K562 (cell line): ENCODE results near the gene CDKN2AIP. TPM values are rescaled to one million over a fixed set of nuclear protein-coding genes. Genes with fewer than 3 reads are reported as not detected.

ENCODE experiments used
- CC2D1A ChIP-seq: fragments of 450-650 bp; IDR thresholded peaks from 2 replicates; pipeline ENCODE4 v1.6.1; 2017; ENCODE audit warnings: mild to moderate bottlenecking
- DACH1 ChIP-seq: fragments of 450-650 bp; IDR thresholded peaks from 2 replicates; pipeline ENCODE4 v1.6.1; 2018; ENCODE audit not compliant: partially characterized antibody
- EGR1 ChIP-seq: fragments of 450-650 bp; conservative IDR thresholded peaks from 2 replicates; pipeline ENCODE4 v1.6.1; 2017; ENCODE audit warnings: mild to moderate bottlenecking
- KLF16 ChIP-seq: IDR thresholded peaks from 2 replicates; pipeline ENCODE4 v1.6.1; 2016; ENCODE audit warnings: antibody characterized with exemption
- MCM3 ChIP-seq: fragments of 450-650 bp; IDR thresholded peaks from 2 replicates; pipeline ENCODE4 v1.6.1; 2016
- NFIC ChIP-seq: fragments of 450-650 bp; IDR thresholded peaks from 2 replicates; pipeline ENCODE4 v1.6.1; 2017; ENCODE audit warnings: mild to moderate bottlenecking, inconsistent platforms
- POLR2AphosphoS5 ChIP-seq: IDR thresholded peaks from 2 replicates; pipeline ENCODE4 v1.6.1; 2011; ENCODE audit warnings: mild to moderate bottlenecking, low read depth, low read length, moderate library complexity; ENCODE audit not compliant: control insufficient read depth, insufficient read depth
- SAFB ChIP-seq: fragments of 200-400 bp; formaldehyde crosslinking; IDR thresholded peaks from 2 replicates; pipeline ENCODE4 v1.6.1; 2017; ENCODE audit warnings: low read depth, low read length, borderline replicate concordance
- ZKSCAN1 ChIP-seq: fragments of 150-350 bp; IDR thresholded peaks from 2 replicates; pipeline ENCODE4 v1.6.1; 2016; ENCODE audit warnings: low read depth, low read length
- polyA plus RNA-seq, 8 experiments: library from polyadenylated mRNA; depleted of rRNA in 4 of 8; stranded (reverse) in 5 of 8; unstranded in 3 of 8; fragments of >200 nt; fragmentation: Nextera tagmentation in 2 of 8; fragmentation: Illumina TruSeq in 1 of 8; extraction: Ambion mirVana in 2 of 8; extraction: Trizol in 1 of 8; gene quantifications; 2 replicates each; pipeline versions ENCODE4 v1.2.1 to v1.2.3, GENCODE V29; 2011 to 2014; ENCODE audit warnings: inconsistent platforms in 1 of 8, missing spikeins in 1 of 8
- total RNA-seq, 7 experiments: library from RNA; depleted of rRNA in 6 of 7; stranded (reverse); fragments of >200 nt in 6 of 7; fragmentation: Illumina TruSeq in 2 of 7; extraction: Trizol in 2 of 7; gene quantifications; 2 replicates each; pipeline versions ENCODE4 v1.2.1 to v1.2.3, GENCODE V29; 2011 to 2021; ENCODE audit warnings: low replicate concordance in 1 of 7
- TF ChIP-seq, protein P1 (sequence below): fragments of 200-800 bp; sonication (Bioruptor generic); IDR thresholded peaks from 2 replicates; pipeline ENCODE4 v1.6.1; 2016; ENCODE audit warnings: missing genetic modification characterization, missing compliant biosample characterization
- TF ChIP-seq, protein P2 (sequence below), 2 experiments: fragments of 450-650 bp in 1 of 2; IDR thresholded peaks; 2 replicates each; pipeline ENCODE4 v1.6.1; 2011 to 2017; ENCODE audit warnings: low read depth in 2 of 2, antibody characterized with exemption in 1 of 2, borderline replicate concordance in 1 of 2, low read length in 1 of 2, mild to moderate bottlenecking in 1 of 2, mixed read lengths in 1 of 2; ENCODE audit not compliant: control insufficient read depth in 1 of 2
- TF ChIP-seq, protein P3 (sequence below): fragments of 450-650 bp; IDR thresholded peaks from 2 replicates; pipeline ENCODE4 v1.6.1; 2016; ENCODE audit warnings: antibody characterized with exemption
- TF ChIP-seq, protein P4 (sequence below): IDR thresholded peaks from 2 replicates; pipeline ENCODE4 v1.6.1; 2012; ENCODE audit warnings: low read depth, low read length, improper control_type of control experiment, borderline replicate concordance

CDKN2AIP gene
- total and polyA plus RNA-seq, 9 of the 15 experiments (the other 6 are each of a cell fraction or from before 2014, with no cell fraction given), result 5.9 to 22.0 (median 19.7) TPM

DNA sequence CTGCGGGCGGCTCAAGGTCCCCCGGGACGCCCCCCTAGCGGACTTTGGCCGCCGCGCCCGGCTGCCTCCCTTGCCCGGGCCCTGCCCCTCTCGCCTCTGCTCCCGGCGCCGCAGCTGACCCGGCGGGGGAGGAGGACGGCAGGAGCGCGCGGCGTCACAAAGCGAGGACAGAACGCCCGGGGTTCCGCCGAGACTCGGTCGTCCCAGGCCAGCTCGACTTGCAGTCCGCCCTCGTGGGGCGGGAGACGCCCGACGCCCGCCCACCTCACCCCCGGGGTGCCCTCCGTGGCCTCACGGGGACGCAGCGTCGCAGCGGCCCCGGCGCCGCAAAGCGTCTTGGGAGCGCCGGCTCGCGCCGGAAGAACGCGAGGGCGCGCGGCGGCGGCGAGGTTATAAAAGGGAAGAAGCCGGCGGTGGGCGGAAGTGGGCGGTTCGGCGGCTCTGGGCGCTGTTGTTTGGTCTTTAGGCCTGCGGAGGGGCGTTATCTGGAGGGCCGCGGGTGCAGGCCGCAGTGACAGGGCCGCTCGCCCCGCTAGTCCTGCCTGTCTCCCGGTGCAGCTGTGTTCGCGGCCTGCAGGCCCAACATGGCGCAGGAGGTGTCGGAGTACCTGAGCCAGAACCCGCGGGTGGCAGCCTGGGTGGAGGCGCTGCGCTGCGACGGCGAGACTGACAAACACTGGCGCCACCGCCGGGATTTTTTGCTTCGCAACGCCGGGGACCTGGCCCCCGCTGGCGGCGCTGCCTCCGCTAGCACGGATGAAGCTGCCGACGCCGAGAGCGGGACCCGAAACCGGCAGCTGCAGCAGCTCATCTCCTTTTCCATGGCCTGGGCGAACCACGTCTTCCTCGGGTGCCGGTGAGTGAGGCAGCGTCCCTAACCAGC is at the start of gene CDKN2AIP (continued):
- TF ChIP-seq NFIC (0 out of 2 replicates have a peak, but pooled peaks have one; percentile 17), SAFB (no peak), MCM3 (no peak), POLR2AphosphoS5 (peak; percentile 77), ZKSCAN1 (no peak), DACH1 (peak; percentile 8), CC2D1A (no peak), KLF16 (peak; percentile 58; the same call in 1 of the 2 replicates), EGR1 (peak; percentile 93)
- TF ChIP-seq, protein P1, sequence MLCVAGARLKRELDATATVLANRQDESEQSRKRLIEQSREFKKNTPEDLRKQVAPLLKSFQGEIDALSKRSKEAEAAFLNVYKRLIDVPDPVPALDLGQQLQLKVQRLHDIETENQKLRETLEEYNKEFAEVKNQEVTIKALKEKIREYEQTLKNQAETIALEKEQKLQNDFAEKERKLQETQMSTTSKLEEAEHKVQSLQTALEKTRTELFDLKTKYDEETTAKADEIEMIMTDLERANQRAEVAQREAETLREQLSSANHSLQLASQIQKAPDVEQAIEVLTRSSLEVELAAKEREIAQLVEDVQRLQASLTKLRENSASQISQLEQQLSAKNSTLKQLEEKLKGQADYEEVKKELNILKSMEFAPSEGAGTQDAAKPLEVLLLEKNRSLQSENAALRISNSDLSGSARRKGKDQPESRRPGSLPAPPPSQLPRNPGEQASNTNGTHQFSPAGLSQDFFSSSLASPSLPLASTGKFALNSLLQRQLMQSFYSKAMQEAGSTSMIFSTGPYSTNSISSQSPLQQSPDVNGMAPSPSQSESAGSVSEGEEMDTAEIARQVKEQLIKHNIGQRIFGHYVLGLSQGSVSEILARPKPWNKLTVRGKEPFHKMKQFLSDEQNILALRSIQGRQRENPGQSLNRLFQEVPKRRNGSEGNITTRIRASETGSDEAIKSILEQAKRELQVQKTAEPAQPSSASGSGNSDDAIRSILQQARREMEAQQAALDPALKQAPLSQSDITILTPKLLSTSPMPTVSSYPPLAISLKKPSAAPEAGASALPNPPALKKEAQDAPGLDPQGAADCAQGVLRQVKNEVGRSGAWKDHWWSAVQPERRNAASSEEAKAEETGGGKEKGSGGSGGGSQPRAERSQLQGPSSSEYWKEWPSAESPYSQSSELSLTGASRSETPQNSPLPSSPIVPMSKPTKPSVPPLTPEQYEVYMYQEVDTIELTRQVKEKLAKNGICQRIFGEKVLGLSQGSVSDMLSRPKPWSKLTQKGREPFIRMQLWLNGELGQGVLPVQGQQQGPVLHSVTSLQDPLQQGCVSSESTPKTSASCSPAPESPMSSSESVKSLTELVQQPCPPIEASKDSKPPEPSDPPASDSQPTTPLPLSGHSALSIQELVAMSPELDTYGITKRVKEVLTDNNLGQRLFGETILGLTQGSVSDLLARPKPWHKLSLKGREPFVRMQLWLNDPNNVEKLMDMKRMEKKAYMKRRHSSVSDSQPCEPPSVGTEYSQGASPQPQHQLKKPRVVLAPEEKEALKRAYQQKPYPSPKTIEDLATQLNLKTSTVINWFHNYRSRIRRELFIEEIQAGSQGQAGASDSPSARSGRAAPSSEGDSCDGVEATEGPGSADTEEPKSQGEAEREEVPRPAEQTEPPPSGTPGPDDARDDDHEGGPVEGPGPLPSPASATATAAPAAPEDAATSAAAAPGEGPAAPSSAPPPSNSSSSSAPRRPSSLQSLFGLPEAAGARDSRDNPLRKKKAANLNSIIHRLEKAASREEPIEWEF (CRISPR knock-in tag), result no peak
- TF ChIP-seq, protein P2, sequence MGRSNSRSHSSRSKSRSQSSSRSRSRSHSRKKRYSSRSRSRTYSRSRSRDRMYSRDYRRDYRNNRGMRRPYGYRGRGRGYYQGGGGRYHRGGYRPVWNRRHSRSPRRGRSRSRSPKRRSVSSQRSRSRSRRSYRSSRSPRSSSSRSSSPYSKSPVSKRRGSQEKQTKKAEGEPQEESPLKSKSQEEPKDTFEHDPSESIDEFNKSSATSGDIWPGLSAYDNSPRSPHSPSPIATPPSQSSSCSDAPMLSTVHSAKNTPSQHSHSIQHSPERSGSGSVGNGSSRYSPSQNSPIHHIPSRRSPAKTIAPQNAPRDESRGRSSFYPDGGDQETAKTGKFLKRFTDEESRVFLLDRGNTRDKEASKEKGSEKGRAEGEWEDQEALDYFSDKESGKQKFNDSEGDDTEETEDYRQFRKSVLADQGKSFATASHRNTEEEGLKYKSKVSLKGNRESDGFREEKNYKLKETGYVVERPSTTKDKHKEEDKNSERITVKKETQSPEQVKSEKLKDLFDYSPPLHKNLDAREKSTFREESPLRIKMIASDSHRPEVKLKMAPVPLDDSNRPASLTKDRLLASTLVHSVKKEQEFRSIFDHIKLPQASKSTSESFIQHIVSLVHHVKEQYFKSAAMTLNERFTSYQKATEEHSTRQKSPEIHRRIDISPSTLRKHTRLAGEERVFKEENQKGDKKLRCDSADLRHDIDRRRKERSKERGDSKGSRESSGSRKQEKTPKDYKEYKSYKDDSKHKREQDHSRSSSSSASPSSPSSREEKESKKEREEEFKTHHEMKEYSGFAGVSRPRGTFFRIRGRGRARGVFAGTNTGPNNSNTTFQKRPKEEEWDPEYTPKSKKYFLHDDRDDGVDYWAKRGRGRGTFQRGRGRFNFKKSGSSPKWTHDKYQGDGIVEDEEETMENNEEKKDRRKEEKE (IDR thresholded peaks at IDR 0.05; ENCODE audit: borderline replicate concordance in 1 of 2, control insufficient read depth in 1 of 2, low read depth in 2 of 2, low read length in 1 of 2), result no peak
- TF ChIP-seq, protein P3, sequence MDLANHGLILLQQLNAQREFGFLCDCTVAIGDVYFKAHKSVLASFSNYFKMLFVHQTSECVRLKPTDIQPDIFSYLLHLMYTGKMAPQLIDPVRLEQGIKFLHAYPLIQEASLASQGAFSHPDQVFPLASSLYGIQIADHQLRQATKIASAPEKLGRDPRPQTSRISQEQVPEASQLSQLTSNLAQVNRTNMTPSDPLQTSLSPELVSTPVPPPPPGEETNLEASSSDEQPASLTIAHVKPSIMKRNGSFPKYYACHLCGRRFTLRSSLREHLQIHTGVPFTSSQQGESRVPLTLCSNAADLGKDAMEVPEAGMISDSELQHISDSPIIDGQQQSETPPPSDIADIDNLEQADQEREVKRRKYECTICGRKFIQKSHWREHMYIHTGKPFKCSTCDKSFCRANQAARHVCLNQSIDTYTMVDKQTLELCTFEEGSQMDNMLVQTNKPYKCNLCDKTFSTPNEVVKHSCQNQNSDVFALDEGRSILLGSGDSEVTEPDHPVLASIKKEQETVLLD, result no peak; the same call in 1 of the 2 replicates
- TF ChIP-seq, protein P4, sequence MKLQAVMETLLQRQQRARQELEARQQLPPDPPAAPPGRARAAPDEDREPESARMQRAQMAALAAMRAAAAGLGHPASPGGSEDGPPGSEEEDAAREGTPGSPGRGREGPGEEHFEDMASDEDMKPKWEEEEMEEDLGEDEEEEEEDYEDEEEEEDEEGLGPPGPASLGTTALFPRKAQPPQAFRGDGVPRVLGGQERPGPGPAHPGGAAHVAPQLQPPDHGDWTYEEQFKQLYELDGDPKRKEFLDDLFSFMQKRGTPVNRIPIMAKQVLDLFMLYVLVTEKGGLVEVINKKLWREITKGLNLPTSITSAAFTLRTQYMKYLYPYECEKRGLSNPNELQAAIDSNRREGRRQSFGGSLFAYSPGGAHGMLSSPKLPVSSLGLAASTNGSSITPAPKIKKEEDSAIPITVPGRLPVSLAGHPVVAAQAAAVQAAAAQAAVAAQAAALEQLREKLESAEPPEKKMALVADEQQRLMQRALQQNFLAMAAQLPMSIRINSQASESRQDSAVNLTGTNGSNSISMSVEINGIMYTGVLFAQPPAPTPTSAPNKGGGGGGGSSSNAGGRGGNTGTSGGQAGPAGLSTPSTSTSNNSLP, result no peak
